HepG2 (cell line): ENCODE results near the gene LGALS1. TPM values are rescaled to one million over a fixed set of nuclear protein-coding genes. Genes with fewer than 3 reads are reported as not detected.
A peak's percentile ranks its signal among the peaks of the same experiment; 100 is the strongest.

Experiments
- ATAC-seq: fragments of 200-7000 bp; cut with Tn5 transposase; 3 replicates; pipeline ENCODE4 v1.9.1; 2020; ENCODE audit warnings: mild to moderate bottlenecking, moderate library complexity
- BruUV-seq: library from RNA; stranded (reverse); fragments of 400-500 nt; replicated peaks from 2 replicates; lab custom pipeline; 2021; lab: Mats Ljungman, UMichigan
- CTCF ChIA-PET: fragments of 300-600 bp; formaldehyde crosslinking; extraction: SDS; loops from one replicate; lab custom pipeline; 2021; ENCODE audit warnings: low total read pairs, inconsistent platforms, low intra/inter-chr PET ratio; lab: Yijun Ruan, JAX
- POLR2A ChIA-PET: fragments of 350-600 bp; sonication (Branson Sonifier 250); formaldehyde crosslinking; loops from one replicate; lab custom pipeline; 2020; ENCODE audit warnings: antibody characterized with exemption, inconsistent platforms; lab: Yijun Ruan, JAX
- DNase-seq: peaks from one replicate; pipeline ENCODE4 v3.0.0-alpha.2; 2015; ENCODE audit warnings: low spot score
- FAIRE-seq: peaks from 3 replicates; lab custom pipeline; 2011; peaks lifted over from hg19 to GRCh38; lab: Jason Lieb, UNC
- H2AFZ ChIP-seq: one replicate; pipeline ENCODE4 v1.6.1; 2011; ENCODE audit warnings: low read length, inconsistent platforms
- H3K27ac ChIP-seq: fragments of 300-600 bp; 3 replicates; pipeline ENCODE4 v1.8.0; 2011; ENCODE audit warnings: mixed run types, mild to moderate bottlenecking, mixed read lengths, low read length, inconsistent platforms; ENCODE audit not compliant: insufficient read depth; ENCODE audit errors: extremely low read length
- H3K27me3 ChIP-seq, 2 experiments: fragments of 200-600 bp in 1 of 2; 2 replicates in 1 of 2; 3 replicates in 1 of 2; pipeline versions ENCODE4 v1.6.0 to v1.8.0; 2011; ENCODE audit warnings: low read length in 2 of 2, mild to moderate bottlenecking in 2 of 2, moderate library complexity in 2 of 2, inconsistent platforms in 1 of 2; ENCODE audit not compliant: insufficient read depth in 2 of 2, control insufficient read depth in 1 of 2
- H3K36me3 ChIP-seq, 2 experiments: fragments of 200-600 bp in 1 of 2; replicated peaks in 1 of 2; 2 replicates in 1 of 2; 3 replicates in 1 of 2; pipeline versions ENCODE4 v1.5.1 to v1.8.0; 2011; ENCODE audit warnings: low read length in 2 of 2, inconsistent platforms in 1 of 2; ENCODE audit not compliant: insufficient read depth in 2 of 2, control insufficient read depth in 1 of 2
- H3K4me1 ChIP-seq: 2 replicates; pipeline ENCODE4 v1.5.1; 2012; ENCODE audit warnings: low read length, inconsistent platforms; ENCODE audit not compliant: insufficient read depth
- H3K4me2 ChIP-seq: 2 replicates; pipeline ENCODE4 v1.6.0; 2011; ENCODE audit warnings: low read depth, low read length, inconsistent platforms
- H3K4me3 ChIP-seq, 3 experiments: fragments of 200-600 bp in 1 of 3; sonication (generic), shearing (Covaris generic) in 1 of 3; replicated peaks in 1 of 3; 2 replicates each; pipeline ENCODE4 v1.5.1; 2011 to 2016; ENCODE audit warnings: low read length in 3 of 3, inconsistent platforms in 2 of 3, low read depth in 2 of 3, mild to moderate bottlenecking in 2 of 3, control low read depth in 1 of 3, mixed read lengths in 1 of 3; ENCODE audit not compliant: insufficient read depth in 1 of 3
- H3K79me2 ChIP-seq: one replicate; pipeline ENCODE4 v1.6.1; 2011; ENCODE audit warnings: low read length, inconsistent platforms; ENCODE audit not compliant: insufficient read depth
- H3K9ac ChIP-seq: 2 replicates; pipeline ENCODE4 v1.6.0; 2011; ENCODE audit warnings: mild to moderate bottlenecking, low read depth, low read length, inconsistent platforms; ENCODE audit not compliant: insufficient read depth
- H3K9me3 ChIP-seq: 2 replicates; pipeline ENCODE4 v1.5.1; 2012; ENCODE audit warnings: mild to moderate bottlenecking, low read length
- H4K20me1 ChIP-seq: 2 replicates; pipeline ENCODE4 v1.6.0; 2011; ENCODE audit warnings: inconsistent platforms, mild to moderate bottlenecking, low read length, moderate library complexity; ENCODE audit not compliant: insufficient read depth
- FOXJ3 ChIP-seq: sonication (generic); formaldehyde crosslinking; IDR thresholded peaks from 2 replicates; pipeline ENCODE4 v1.4.0; 2020; ENCODE audit warnings: missing genetic modification reagents, mild to moderate bottlenecking, borderline replicate concordance
- HMGA1 ChIP-seq: sonication (generic); formaldehyde crosslinking; conservative IDR thresholded peaks from 2 replicates; pipeline ENCODE4 v1.4.0; 2020; ENCODE audit warnings: missing genetic modification reagents
- ZNF224 ChIP-seq: sonication (generic); formaldehyde crosslinking; IDR thresholded peaks from 2 replicates; pipeline ENCODE4 v1.5.0; 2020; ENCODE audit warnings: mild to moderate bottlenecking, missing genetic modification reagents
- WGBS: methylation state at CpG from one replicate; pipeline ENCODE4 v1.1.6; 2017; ENCODE audit warnings: low lambda C conversion rate; 5-methylcytosine and 5-hydroxymethylcytosine counted together
- in situ Hi-C: cut with HindIII; loops from 2 replicates; pipeline ENCODE4 v1.10.0; 2017; ENCODE audit warnings: low pct_unique_long_range_greater_than_20kb; ENCODE audit not compliant: extremely low pct_ligation_motif_present
- intact Hi-C: fragments of 100-400 bp; cut with micrococcal nuclease; formaldehyde crosslinking; loops from one replicate; pipeline ENCODE4 v1.10.0; 2022; ENCODE audit not compliant: unreplicated experiment
- polyA plus RNA-seq, 8 experiments: library from polyadenylated mRNA; depleted of rRNA in 3 of 8; stranded (reverse) in 7 of 8; unstranded in 1 of 8; fragments of >200 nt; fragmentation: Illumina TruSeq in 4 of 8; extraction: Trizol in 4 of 8; gene quantifications; 2 replicates each; pipeline versions ENCODE4 v1.2.1 to v1.2.3, GENCODE V29; 2011 to 2016; ENCODE audit warnings: low read depth in 4 of 8, missing spikeins in 1 of 8, mixed read lengths in 1 of 8; ENCODE audit not compliant: insufficient read depth in 1 of 8
- total RNA-seq, 5 experiments: library from RNA; depleted of rRNA; stranded (reverse); fragments of >200 nt; fragmentation: Illumina TruSeq; extraction: Trizol; gene quantifications; 2 replicates each; pipeline ENCODE4 v1.2.3, GENCODE V29; 2016; ENCODE audit warnings: low read depth in 1 of 5
- TF ChIP-seq, protein P1 (sequence below): sonication (generic); formaldehyde crosslinking; IDR thresholded peaks from 2 replicates; pipeline ENCODE4 v1.4.0; 2020; ENCODE audit warnings: mild to moderate bottlenecking, missing genetic modification reagents
- TF ChIP-seq, protein P2 (sequence below): sonication (generic); formaldehyde crosslinking; IDR thresholded peaks from 2 replicates; pipeline ENCODE4 v1.8.1; 2023; ENCODE audit warnings: mild to moderate bottlenecking, missing genetic modification reagents
- TF ChIP-seq, protein P3 (sequence below): sonication (generic); formaldehyde crosslinking; IDR thresholded peaks from 2 replicates; pipeline ENCODE4 v1.8.1; 2023; ENCODE audit warnings: mild to moderate bottlenecking, missing genetic modification reagents
- TF ChIP-seq, protein P4 (sequence below): sonication (generic); formaldehyde crosslinking; IDR thresholded peaks from 2 replicates; pipeline ENCODE4 v1.8.1; 2023; ENCODE audit warnings: mild to moderate bottlenecking, moderate library complexity, missing genetic modification reagents

The LGALS1 gene
- total and polyA plus RNA-seq, 2 of the 13 experiments (the other 11 are each of a cell fraction or from before 2014, with no cell fraction given) = 103 to 858 TPM

DNA sequence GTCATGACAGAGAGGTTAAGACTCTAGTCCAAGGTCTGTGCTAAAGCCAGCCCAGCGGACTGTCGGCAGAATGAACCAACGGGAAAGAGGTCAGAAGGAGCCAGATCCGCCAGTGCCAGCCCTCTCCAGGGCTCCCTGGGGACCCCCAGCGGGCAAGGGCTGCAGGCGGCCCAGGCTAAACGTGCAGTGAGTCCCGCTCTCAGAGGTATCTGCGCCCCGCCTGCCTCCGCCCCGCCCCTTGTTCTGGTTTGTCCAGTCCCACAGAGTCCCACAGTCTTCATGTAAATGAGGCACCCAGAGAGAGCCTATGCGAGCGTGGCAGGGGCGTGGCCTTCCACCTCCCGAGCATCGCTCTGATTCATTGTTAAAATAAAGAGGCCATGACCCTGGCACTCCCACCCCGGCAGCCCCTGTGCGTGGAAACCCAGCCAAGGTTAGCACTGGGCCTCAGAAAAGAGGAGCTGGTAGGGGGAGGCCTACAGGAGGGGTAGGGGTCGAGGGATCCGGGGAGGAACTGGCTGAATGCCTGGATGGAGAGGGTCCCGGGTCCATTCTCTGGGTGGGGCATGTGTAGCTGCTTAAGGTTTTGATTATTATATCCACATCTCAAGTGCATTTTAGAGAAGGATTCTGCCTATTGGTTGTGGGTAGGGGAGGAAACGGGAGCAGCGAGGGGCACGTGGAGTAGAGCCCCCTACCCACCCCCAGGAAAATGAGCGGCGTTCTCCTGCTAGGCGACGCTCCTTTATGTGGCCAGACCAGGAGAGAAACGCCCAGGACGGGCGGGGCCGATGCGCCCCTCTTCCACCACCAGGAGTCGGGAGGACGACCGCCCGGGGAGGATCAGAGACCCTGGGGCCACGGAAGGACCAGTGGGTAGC, 21.5 kb downstream of the LGALS1 start, which contains the start of gene TRIOBP:
Gene TRIOBP, plus strand, starts transcription at position 392 of the 881 bp plus-strand sequence. CDS start 4,318 bp downstream, outside the sequence.
- WGBS = 92% methylated on average over 38 of the region's 39 CpGs
- H3K9me3 ChIP-seq = no peaks in the 10 kb centered on the region
- ATAC-seq (peak; percentile 53; the same call in 2 of the 3 replicates), FAIRE-seq (no peak), DNase-seq (no peak)
- intact Hi-C loops = no loop called here
- H3K27ac ChIP-seq = no peak within 1 kb of the TSS
- ChIA-PET POLR2A (interaction anchor here (1.3 to 2.2 kb wide), 2 partner anchors 11 to 39 kb away, joined by 3 to 9 read pairs; partner anchors contain the start of genes NOL12 and PDXP), CTCF (no interaction called here)
- H3K4me2 ChIP-seq = no peak within 1 kb of the TSS
- peaks cover 7 to 10% of the 10 kb centered on the region in 2 experiments; a peak in 4 of 5 replicates for H3K36me3 ChIP-seq
- no peaks in the 10 kb centered on the region for H3K4me1 ChIP-seq
- H4K20me1 ChIP-seq = no peaks in the 10 kb centered on the region
- H3K79me2 ChIP-seq = no peaks in the 10 kb centered on the region
- H3K27me3 ChIP-seq = no peaks in the 10 kb centered on the region
- TF ChIP-seq FOXJ3 (CRISPR knock-in tag) = no peak
- TF ChIP-seq, protein P1, sequence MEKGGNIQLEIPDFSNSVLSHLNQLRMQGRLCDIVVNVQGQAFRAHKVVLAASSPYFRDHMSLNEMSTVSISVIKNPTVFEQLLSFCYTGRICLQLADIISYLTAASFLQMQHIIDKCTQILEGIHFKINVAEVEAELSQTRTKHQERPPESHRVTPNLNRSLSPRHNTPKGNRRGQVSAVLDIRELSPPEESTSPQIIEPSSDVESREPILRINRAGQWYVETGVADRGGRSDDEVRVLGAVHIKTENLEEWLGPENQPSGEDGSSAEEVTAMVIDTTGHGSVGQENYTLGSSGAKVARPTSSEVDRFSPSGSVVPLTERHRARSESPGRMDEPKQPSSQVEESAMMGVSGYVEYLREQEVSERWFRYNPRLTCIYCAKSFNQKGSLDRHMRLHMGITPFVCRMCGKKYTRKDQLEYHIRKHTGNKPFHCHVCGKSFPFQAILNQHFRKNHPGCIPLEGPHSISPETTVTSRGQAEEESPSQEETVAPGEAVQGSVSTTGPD (CRISPR knock-in tag) = no peak
- TF ChIP-seq HMGA1 (CRISPR knock-in tag) = no peak
- TF ChIP-seq, protein P2, sequence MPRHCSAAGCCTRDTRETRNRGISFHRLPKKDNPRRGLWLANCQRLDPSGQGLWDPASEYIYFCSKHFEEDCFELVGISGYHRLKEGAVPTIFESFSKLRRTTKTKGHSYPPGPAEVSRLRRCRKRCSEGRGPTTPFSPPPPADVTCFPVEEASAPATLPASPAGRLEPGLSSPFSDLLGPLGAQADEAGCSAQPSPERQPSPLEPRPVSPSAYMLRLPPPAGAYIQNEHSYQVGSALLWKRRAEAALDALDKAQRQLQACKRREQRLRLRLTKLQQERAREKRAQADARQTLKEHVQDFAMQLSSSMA = no peak
- TF ChIP-seq, protein P3, sequence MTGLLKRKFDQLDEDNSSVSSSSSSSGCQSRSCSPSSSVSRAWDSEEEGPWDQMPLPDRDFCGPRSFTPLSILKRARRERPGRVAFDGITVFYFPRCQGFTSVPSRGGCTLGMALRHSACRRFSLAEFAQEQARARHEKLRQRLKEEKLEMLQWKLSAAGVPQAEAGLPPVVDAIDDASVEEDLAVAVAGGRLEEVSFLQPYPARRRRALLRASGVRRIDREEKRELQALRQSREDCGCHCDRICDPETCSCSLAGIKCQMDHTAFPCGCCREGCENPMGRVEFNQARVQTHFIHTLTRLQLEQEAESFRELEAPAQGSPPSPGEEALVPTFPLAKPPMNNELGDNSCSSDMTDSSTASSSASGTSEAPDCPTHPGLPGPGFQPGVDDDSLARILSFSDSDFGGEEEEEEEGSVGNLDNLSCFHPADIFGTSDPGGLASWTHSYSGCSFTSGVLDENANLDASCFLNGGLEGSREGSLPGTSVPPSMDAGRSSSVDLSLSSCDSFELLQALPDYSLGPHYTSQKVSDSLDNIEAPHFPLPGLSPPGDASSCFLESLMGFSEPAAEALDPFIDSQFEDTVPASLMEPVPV (CRISPR knock-in tag) = no peak
- TF ChIP-seq, protein P4, sequence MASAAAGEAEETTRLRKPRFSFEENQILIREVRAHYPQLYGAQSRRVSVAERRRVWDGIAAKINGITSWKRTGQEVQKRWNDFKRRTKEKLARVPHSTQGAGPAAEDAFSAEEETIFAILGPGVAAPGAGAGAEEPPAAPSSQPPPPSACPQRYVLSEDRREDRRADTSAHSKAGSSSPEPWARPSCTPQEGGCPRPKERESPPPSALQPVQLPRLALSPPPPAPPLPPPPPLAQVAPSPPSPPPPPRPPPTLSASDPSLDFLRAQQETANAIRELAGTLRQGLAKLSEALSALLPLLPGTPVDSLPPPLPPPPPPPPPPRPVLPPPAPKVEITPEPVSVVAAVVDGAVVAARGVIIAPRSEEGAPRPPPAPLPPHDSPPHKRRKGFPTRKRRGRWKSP = no peak
- no peak for TF ChIP-seq ZNF224 (CRISPR knock-in tag)
- no TSS peak for BruUV-seq
- H3K9ac ChIP-seq = no peak within 1 kb of the TSS
- H2AFZ ChIP-seq = no peak within 1 kb of the TSS
- H3K4me3 ChIP-seq = no peak within 1 kb of the TSS
- in situ Hi-C loops = no loop called here
